Heart right ventricle (tissue), 16 donors: Measurements from ENCODE around the gene SENP3. TPM values are rescaled to one million over a fixed set of nuclear protein-coding genes. Genes with fewer than 3 reads are reported as not detected.

ENCODE experiments used
- ATAC-seq, 8 donors: fragments of 200-7000 bp; cut with Tn5 transposase; one replicate each; pipeline ENCODE4 v1.9.1; 2020; ENCODE audit warnings: mild to moderate bottlenecking in 8 of 8, moderate library complexity in 8 of 8, moderate number of reproducible peaks in 1 of 8
- DNase-seq, 2 donors: peaks; one replicate each; pipeline ENCODE4 v3.0.0-alpha.2; 2020
- H3K27ac ChIP-seq, 10 donors: fragments of 200-600 bp; sonication (generic) in 2 of 10; one replicate each; pipeline versions ENCODE4 v1.5.0 to v1.8.0; 2020 to 2022; ENCODE audit warnings: mild to moderate bottlenecking in 3 of 10
- H3K27me3 ChIP-seq, 7 donors: fragments of 200-600 bp; one replicate each; pipeline ENCODE4 v1.8.0; 2021 to 2022; ENCODE audit warnings: mild to moderate bottlenecking in 2 of 7
- H3K36me3 ChIP-seq, 9 donors: fragments of 200-600 bp; sonication (generic) in 1 of 9; one replicate each; pipeline versions ENCODE4 v1.5.0 to v1.8.0; 2020 to 2022; ENCODE audit warnings: mild to moderate bottlenecking in 2 of 9
- H3K4me1 ChIP-seq, 9 donors: fragments of 200-600 bp; sonication (generic) in 1 of 9; one replicate each; pipeline versions ENCODE4 v1.5.0 to v1.8.0; 2020 to 2022; ENCODE audit warnings: mild to moderate bottlenecking in 4 of 9
- H3K4me3 ChIP-seq, 10 donors: fragments of 200-600 bp; sonication (generic) in 2 of 10; one replicate each; pipeline versions ENCODE4 v1.5.0 to v1.8.0; 2020 to 2022; ENCODE audit warnings: mild to moderate bottlenecking in 7 of 10, moderate library complexity in 2 of 10
- H3K9me3 ChIP-seq, 11 donors: fragments of 200-600 bp in 10 of 11; sonication (generic) in 2 of 11; one replicate each; pipeline versions ENCODE4 v1.5.0 to v1.8.0; 2013 to 2022; ENCODE audit warnings: mild to moderate bottlenecking in 2 of 11, control low read depth in 1 of 11, moderate library complexity in 1 of 11
- WGBS, 2 donors: extraction: QIAGEN DNeasy Blood & Tissue Kit; methylation state at CpG; one replicate each; pipeline ENCODE4 v1.1.7; 2013; ENCODE audit warnings: inconsistent platforms in 1 of 2; 5-methylcytosine and 5-hydroxymethylcytosine counted together
- intact Hi-C, 10 donors: fragments of 100-400 bp; cut with DNase I; formaldehyde crosslinking; loops; one replicate each; pipeline versions ENCODE4 v1.11.1 to v1.14.2; 2022
- long read RNA-seq, 3 donors: library from polyadenylated mRNA; unstranded; transcript quantifications; one replicate each; pipeline ENCODE4 v2.0.0, GENCODE V29; 2020 to 2021
- polyA plus RNA-seq, 2 donors: library from polyadenylated mRNA; stranded (reverse); fragments of 200-250 nt; gene quantifications; one replicate each; pipeline ENCODE4 v1.2.3, GENCODE V29; 2013
- total RNA-seq, 10 donors: library from RNA; stranded (reverse); fragmentation: NEBNext Ultra II Directional in 3 of 10; extraction: Animal tissue kit (Norgen Biotek cat#: 25700) in 3 of 10; gene quantifications; one replicate each; pipeline versions ENCODE4 v1.2.1 to v1.2.4, GENCODE V29; 2021 to 2023
- TF ChIP-seq, protein P1 (sequence below), 9 donors: fragments of 200-600 bp; sonication (generic) in 2 of 9; IDR thresholded peaks; one replicate each; pipeline versions ENCODE4 v1.5.0 to v1.8.0; 2021 to 2022; ENCODE audit warnings: antibody characterized with exemption in 9 of 9, mild to moderate bottlenecking in 5 of 9, moderate library complexity in 1 of 9
- donor health status: Arrhythmogenic right ventricular cardiomyopathy.
- donor health status: ischemic (EF 13 %, LVEDD 7.1; RV severe dilation, severe dysfunction).
- donor health status: healthy with polysubstance abuse.
- donor health status: DM: no; HTN: yes; CAD: no.
- donor health status: DM: no; HTN: no; CAD: no.
- donor health status: ischemic (EF 25% LVEDD 6.9; RV normal size, moderate dysfunction).
- donor health status: ischemic (EF 25% LVEDD 5.7; RV mildly dilated, moderate dysfunction).
- donor health status: healthy.
- donor health status: DM: yes; HTN: yes; CAD: no.
- donor health status: Ischemic cardiomyopathy.
- donor health status: ischemic (EF 35%, LVEDD 5.7; RV mildly dilated, moderate dysfunction).
- donor health status: nonischemic (EF 11% LVEDD 7.7; RV severe dilation, severe dysfunction).
- donor health status: DM: yes; HTN: yes; CAD: no.
- donor health status: PGD.
- donor health status: ischemic (EF 29% LVEDD 5.4; RV normal size, mild dysfunction).
- donor health status: nonischemic (EF 23%, LVEDD 6.1; RV moderate dilation, normal function).

SENP3 gene
- 10 to 100 TPM; 22.4 to 34.3 (median 27.1) TPM for total RNA-seq
- 10 to 100 TPM; 33.1 to 46.6 TPM for polyA plus RNA-seq
- long read RNA-seq, donor 1, transcript SENP3-201 (11 exons, 2,611 nt): major isoform, 11 of 40 reads
- long read RNA-seq, donor 1, partial matches to known transcripts: 23 of 40 reads
- long read RNA-seq, donor 1, other reads (novel, unspliced or antisense): 2 of 40 reads
- long read RNA-seq, donor 2, transcript SENP3-205 (1 exons, 527 nt): major isoform, 14 of 40 reads
- long read RNA-seq, donor 2, transcript SENP3-201 (11 exons, 2,611 nt): minor isoform, 13 of 40 reads
- long read RNA-seq, donor 2, partial matches to known transcripts: 11 of 40 reads
- long read RNA-seq, donor 2, other reads (novel, unspliced or antisense): 2 of 40 reads
- long read RNA-seq, donor 3, partial matches to known transcripts: 0 of 1 reads
- long read RNA-seq, donor 3, other reads (novel, unspliced or antisense): 0 of 1 reads

DNA sequence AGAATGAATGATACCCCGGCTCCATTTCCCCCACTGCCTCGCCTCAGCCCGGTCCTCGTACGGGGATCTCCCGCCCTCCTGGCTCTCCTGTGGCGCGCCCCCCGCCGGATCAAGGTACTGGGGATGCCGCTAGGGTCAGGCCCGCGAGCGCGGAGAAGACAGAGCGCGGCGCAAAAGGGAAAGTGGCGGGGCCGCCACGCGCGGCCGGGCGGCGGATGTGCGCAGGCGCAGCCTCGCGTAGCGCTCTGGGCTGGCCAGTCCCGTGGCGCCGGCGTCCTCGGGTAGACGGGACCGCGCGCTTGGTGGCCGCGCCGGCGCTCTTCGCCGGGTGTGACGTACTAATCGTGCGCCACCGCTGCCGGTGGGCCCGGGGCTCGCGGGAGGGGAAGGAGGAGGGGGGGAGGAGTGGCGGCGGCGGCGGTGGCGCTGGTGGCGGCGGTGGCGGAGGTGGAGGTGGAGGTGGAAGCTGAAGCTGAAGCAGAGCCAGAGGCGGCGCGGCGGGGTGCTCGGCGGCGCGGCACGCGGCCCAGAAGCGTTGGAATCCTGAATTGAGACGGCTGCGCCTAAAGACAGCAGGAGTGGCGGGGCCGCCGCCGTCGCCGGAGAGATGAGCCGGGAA, at the start of gene SENP3:
SENP3 (plus strand) TSS at position 331 of the 619 bp plus-strand sequence. CDS start 1,158 bp downstream, outside the sequence.
- ATAC-seq: peak; percentile 79 to 92 (median 85)
- TF ChIP-seq, protein P1, sequence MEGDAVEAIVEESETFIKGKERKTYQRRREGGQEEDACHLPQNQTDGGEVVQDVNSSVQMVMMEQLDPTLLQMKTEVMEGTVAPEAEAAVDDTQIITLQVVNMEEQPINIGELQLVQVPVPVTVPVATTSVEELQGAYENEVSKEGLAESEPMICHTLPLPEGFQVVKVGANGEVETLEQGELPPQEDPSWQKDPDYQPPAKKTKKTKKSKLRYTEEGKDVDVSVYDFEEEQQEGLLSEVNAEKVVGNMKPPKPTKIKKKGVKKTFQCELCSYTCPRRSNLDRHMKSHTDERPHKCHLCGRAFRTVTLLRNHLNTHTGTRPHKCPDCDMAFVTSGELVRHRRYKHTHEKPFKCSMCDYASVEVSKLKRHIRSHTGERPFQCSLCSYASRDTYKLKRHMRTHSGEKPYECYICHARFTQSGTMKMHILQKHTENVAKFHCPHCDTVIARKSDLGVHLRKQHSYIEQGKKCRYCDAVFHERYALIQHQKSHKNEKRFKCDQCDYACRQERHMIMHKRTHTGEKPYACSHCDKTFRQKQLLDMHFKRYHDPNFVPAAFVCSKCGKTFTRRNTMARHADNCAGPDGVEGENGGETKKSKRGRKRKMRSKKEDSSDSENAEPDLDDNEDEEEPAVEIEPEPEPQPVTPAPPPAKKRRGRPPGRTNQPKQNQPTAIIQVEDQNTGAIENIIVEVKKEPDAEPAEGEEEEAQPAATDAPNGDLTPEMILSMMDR (IDR thresholded peaks at IDR 0.05): no peak

DNA sequence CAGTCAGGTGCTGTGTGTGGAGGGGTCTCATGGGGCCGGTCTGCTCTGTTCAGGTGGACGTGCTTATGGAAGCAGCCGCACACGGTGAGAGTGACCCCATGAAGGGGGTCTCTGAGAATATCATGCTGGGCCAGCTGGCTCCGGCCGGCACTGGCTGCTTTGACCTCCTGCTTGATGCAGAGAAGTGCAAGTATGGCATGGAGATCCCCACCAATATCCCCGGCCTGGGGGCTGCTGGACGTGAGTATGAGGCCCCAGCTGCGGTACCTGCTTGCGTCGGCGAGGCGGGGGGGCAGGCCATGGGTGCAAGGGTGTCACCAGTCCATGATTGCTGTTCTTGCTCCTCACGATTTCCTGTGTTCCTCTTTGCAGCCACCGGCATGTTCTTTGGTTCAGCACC, 49.6 kb upstream of the SENP3 start:
- Histone ChIP-seq H3K27ac (no peak overlapping the region), H3K4me1 (peaks cover 0 to 15% (median 0%) of the 10 kb centered on the region in 9 donors), H3K27me3 (no peaks in the 10 kb centered on the region), H3K4me3 (no peak overlapping the region), H3K9me3 (no peaks in the 10 kb centered on the region), H3K36me3 (peaks cover 5 to 84% (median 59%) of the 10 kb centered on the region in 9 donors)
- no peak for ATAC-seq
- DNase-seq: no peak
- 90 to 92% methylated on average over 15 of the region's 15 CpGs for WGBS, 2 donors
- TF ChIP-seq, protein P1 (IDR thresholded peaks at IDR 0.05): no peak
- intact Hi-C loops: loop anchor here in 3 of 10 donors (5.0 to 10.0 kb wide), 4 partner anchors 45 to 147 kb away; partner anchors contain the start of genes SENP3 (in 1 of the 3), SOX15 (in 1 of the 3) and TNFSF13 (in 1 of the 3)

More for the DNA sequence above, at the start of gene SENP3:
- Histone ChIP-seq H3K36me3 (peaks cover 0 to 44% (median 28%) of the 10 kb centered on the region in 9 donors), H3K27ac (peak within 1 kb of the TSS; percentile 83 to 99 (median 94)), H3K27me3 (no peaks in the 10 kb centered on the region), H3K4me3 (peak within 1 kb of the TSS; percentile 84 to 100 (median 96)), H3K9me3 (no peaks in the 10 kb centered on the region), H3K4me1 (peaks cover 41 to 73% (median 68%) of the 10 kb centered on the region in 9 donors)
- intact Hi-C loops: loop anchor here in 8 of 10 donors (1.0 to 10.0 kb wide), 13 partner anchors 39 to 307 kb away; partner anchors contain the start of genes KCTD11 (in 4 of the 8), TMEM95 (in 3 of the 8), FGF11 (in 2 of the 8) and POLR2A (in 2 of the 8)
- WGBS, 2 donors: 0% methylated on average over 63 to 82 of the region's 82 CpGs
- peak; percentile 90 to 93 for DNase-seq

DNA sequence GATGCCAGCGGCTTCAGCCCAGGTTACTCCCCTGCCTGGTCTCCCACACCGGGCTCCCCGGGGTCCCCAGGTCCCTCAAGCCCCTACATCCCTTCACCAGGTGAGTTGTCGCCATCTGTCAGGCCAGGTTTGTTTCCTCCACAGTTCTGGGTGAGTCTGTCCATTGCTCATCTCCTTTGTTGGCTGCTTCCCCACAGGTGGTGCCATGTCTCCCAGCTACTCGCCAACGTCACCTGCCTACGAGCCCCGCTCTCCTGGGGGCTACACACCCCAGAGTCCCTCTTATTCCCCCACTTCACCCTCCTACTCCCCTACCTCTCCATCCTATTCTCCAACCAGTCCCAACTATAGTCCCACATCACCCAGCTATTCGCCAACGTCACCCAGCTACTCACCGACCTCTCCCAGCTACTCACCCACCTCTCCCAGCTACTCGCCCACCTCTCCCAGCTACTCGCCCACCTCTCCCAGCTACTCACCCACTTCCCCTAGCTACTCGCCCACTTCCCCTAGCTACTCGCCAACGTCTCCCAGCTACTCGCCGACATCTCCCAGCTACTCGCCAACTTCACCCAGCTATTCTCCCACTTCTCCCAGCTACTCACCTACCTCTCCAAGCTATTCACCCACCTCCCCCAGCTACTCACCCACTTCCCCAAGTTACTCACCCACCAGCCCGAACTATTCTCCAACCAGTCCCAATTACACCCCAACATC, 48.7 kb upstream of the SENP3 start:
- DNase-seq: no peak
- intact Hi-C loops: loop anchor here in 3 of 10 donors (5.0 to 10.0 kb wide), 4 partner anchors 44 to 148 kb away; partner anchors contain the start of genes SENP3 (in 1 of the 3), SOX15 (in 1 of the 3) and TNFSF13 (in 1 of the 3)
- H3K27ac ChIP-seq: no peak overlapping the region
- TF ChIP-seq, protein P1 (IDR thresholded peaks at IDR 0.05): no peak
- 90 to 92% methylated on average over 20 of the region's 20 CpGs for WGBS, 2 donors
- no peak overlapping the region for H3K4me3 ChIP-seq
- ATAC-seq: no peak
- H3K36me3 ChIP-seq: peaks cover 5 to 75% (median 55%) of the 10 kb centered on the region in 9 donors
- H3K27me3 ChIP-seq: no peaks in the 10 kb centered on the region
- H3K9me3 ChIP-seq: no peaks in the 10 kb centered on the region
- H3K4me1 ChIP-seq: peaks cover 0 to 15% (median 0%) of the 10 kb centered on the region in 9 donors
